ENCODE results near the gene EPHA3.

Gene EPHA3

DNA sequence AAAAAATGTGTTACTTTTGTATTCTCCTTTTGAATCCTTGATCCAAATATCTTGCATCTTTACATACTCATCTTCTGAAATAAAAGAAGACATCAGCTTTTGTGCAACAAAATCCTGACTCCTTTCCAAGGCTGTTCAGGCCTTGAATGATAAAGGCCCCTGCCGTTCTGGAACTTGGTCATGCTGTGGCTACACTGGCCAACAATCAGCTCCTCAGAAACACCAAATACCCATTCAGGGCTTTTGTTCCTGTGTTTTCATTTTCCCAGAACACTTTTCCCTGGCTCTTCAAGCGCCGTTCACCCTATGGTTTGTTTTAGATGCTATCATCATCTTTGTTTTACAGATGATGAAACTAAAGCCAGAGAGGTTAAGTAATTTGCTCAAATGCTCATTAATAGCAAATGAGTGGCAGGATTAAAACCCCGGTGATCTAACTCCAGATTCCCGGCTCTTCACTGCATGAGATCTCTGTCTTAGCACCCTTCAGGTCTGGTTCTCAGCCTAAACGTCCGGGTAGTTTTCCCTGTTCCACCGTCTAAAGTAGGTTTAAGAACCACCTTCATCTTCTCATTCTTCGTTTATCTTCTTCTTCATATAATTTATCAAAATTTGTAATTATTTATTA lies 58.3 kb downstream of the EPHA3 start:
- Histone ChIP-seq H3K27ac (replicated peaks; ENCODE audit: low read length) (peak overlapping the region; percentile 74), H4K8ac (ENCODE audit: low read depth, low read length) (no peak overlapping the region), H3K14ac (ENCODE audit: low read length) (no peak overlapping the region), H3K9me3 (replicated peaks in 1 of 2; ENCODE audit: control insufficient read depth in 2 of 2, insufficient read depth in 1 of 2, low read depth in 1 of 2, low read length in 2 of 2) (no peaks in the 10 kb centered on the region), H2BK5ac (ENCODE audit: low read length) (no peak overlapping the region), H3K36me3 (replicated peaks in 1 of 2; ENCODE audit: control insufficient read depth in 2 of 2, insufficient read depth in 2 of 2, low read length in 2 of 2) (no peaks in the 10 kb centered on the region), H3K4ac (ENCODE audit: low read length) (no peak overlapping the region), H3K79me1 (ENCODE audit: low read depth, low read length) (no peaks in the 10 kb centered on the region), H2BK12ac (ENCODE audit: low read length) (no peak overlapping the region), H3K9ac (ENCODE audit: low read depth, low read length, poor library complexity) (no peak overlapping the region), H3K18ac (ENCODE audit: low read length) (no peak overlapping the region), H3K4me1 (ENCODE audit: control insufficient read depth in 2 of 2, insufficient read depth in 1 of 2, low read depth in 1 of 2, low read length in 2 of 2) (peaks cover 0 to 6% of the 10 kb centered on the region in 2 donors), H3K27me3 (ENCODE audit: control insufficient read depth in 3 of 3, insufficient read depth in 3 of 3, low read depth in 1 of 3, low read length in 3 of 3) (no peaks in the 10 kb centered on the region), H2AK5ac (ENCODE audit: low read depth, low read length) (no peak overlapping the region), H4K91ac (ENCODE audit: low read depth, low read length, poor library complexity) (no peak overlapping the region), H3K23ac (ENCODE audit: low read depth, low read length, poor library complexity) (no peak overlapping the region), H2BK120ac (ENCODE audit: low read depth, low read length) (no peak overlapping the region), H2AFZ (ENCODE audit: low read length) (peak overlapping the region; percentile 86), H3K4me3 (ENCODE audit: low read length in 2 of 2) (peak overlapping the region in 1 of 2 donors; percentile 21), H2BK15ac (ENCODE audit: low read length) (no peak overlapping the region), H3K4me2 (ENCODE audit: insufficient read depth, low read length, poor library complexity, severe bottlenecking) (no peak overlapping the region)
- DNase-seq (ENCODE audit: low spot score): peak; percentile 30
- WGBS, 2 donors (ENCODE audit: extremely low coverage in 2 of 2, insufficient read length in 2 of 2, insufficient replicate concordance in 1 of 2): 100% methylated on average over 1 of the region's 9 CpGs; no CpG with 5 or more reads in 1 of the 2 donors

GRCh38 chr3:89171687-89172545 lies 64.5 kb downstream of the EPHA3 start:
- Histone ChIP-seq H2BK15ac (ENCODE audit: low read length) (no peak overlapping the region), H3K36me3 (replicated peaks in 1 of 2; ENCODE audit: control insufficient read depth in 2 of 2, insufficient read depth in 2 of 2, low read length in 2 of 2) (no peaks in the 10 kb centered on the region), H2BK12ac (ENCODE audit: low read length) (no peak overlapping the region), H4K91ac (ENCODE audit: low read depth, low read length, poor library complexity) (no peak overlapping the region), H3K4me3 (ENCODE audit: low read length in 2 of 2) (no peak overlapping the region), H3K9ac (ENCODE audit: low read depth, low read length, poor library complexity) (no peak overlapping the region), H3K18ac (ENCODE audit: low read length) (no peak overlapping the region), H3K23ac (ENCODE audit: low read depth, low read length, poor library complexity) (no peak overlapping the region), H3K79me1 (ENCODE audit: low read depth, low read length) (no peaks in the 10 kb centered on the region), H3K4ac (ENCODE audit: low read length) (no peak overlapping the region), H3K27ac (replicated peaks; ENCODE audit: low read length) (peak overlapping the region; percentile 66), H3K9me3 (replicated peaks in 1 of 2; ENCODE audit: control insufficient read depth in 2 of 2, insufficient read depth in 1 of 2, low read depth in 1 of 2, low read length in 2 of 2) (no peaks in the 10 kb centered on the region), H4K8ac (ENCODE audit: low read depth, low read length) (no peak overlapping the region), H2AFZ (ENCODE audit: low read length) (peak overlapping the region; percentile 4), H3K4me2 (ENCODE audit: insufficient read depth, low read length, poor library complexity, severe bottlenecking) (no peak overlapping the region), H2BK5ac (ENCODE audit: low read length) (no peak overlapping the region), H3K27me3 (ENCODE audit: control insufficient read depth in 3 of 3, insufficient read depth in 3 of 3, low read depth in 1 of 3, low read length in 3 of 3) (no peaks in the 10 kb centered on the region), H3K14ac (ENCODE audit: low read length) (no peak overlapping the region), H2AK5ac (ENCODE audit: low read depth, low read length) (no peak overlapping the region), H3K4me1 (ENCODE audit: control insufficient read depth in 2 of 2, insufficient read depth in 1 of 2, low read depth in 1 of 2, low read length in 2 of 2) (peaks cover 4 to 9% of the 10 kb centered on the region in 2 donors), H2BK120ac (ENCODE audit: low read depth, low read length) (no peak overlapping the region)
- peak; percentile 12 for DNase-seq (ENCODE audit: low spot score)
- WGBS, 2 donors (ENCODE audit: extremely low coverage in 2 of 2, insufficient read length in 2 of 2, insufficient replicate concordance in 1 of 2): no CpG with 5 or more reads among the region's 9 CpGs

DNA sequence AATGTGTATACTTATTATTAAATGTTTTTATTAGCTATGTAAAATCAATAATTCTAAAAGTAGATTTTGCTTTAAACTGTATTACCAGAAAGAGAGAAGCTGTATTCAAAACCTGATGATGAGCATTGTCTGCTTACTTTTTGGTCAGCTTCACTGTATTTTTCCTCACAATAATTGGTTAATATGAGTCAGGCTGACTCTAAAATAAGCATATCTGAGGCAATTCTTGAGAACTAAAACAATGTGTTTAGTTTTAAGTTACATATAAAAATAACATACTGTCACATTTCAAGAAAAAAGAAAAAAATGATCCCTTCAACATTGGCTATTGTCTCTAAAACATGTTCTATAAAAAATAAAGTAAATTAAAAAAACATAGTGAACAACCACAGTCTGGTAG lies 66.1 kb downstream of the EPHA3 start:
- Histone ChIP-seq H4K8ac (ENCODE audit: low read depth, low read length) (no peak overlapping the region), H3K36me3 (replicated peaks in 1 of 2; ENCODE audit: control insufficient read depth in 2 of 2, insufficient read depth in 2 of 2, low read length in 2 of 2) (no peaks in the 10 kb centered on the region), H3K14ac (ENCODE audit: low read length) (no peak overlapping the region), H3K4ac (ENCODE audit: low read length) (no peak overlapping the region), H2BK5ac (ENCODE audit: low read length) (no peak overlapping the region), H4K91ac (ENCODE audit: low read depth, low read length, poor library complexity) (no peak overlapping the region), H2BK15ac (ENCODE audit: low read length) (no peak overlapping the region), H2AK5ac (ENCODE audit: low read depth, low read length) (no peak overlapping the region), H3K79me1 (ENCODE audit: low read depth, low read length) (no peaks in the 10 kb centered on the region), H3K4me1 (ENCODE audit: control insufficient read depth in 2 of 2, insufficient read depth in 1 of 2, low read depth in 1 of 2, low read length in 2 of 2) (peaks cover 4 to 12% of the 10 kb centered on the region in 2 donors), H3K9ac (ENCODE audit: low read depth, low read length, poor library complexity) (no peak overlapping the region), H3K4me3 (ENCODE audit: low read length in 2 of 2) (no peak overlapping the region), H3K4me2 (ENCODE audit: insufficient read depth, low read length, poor library complexity, severe bottlenecking) (no peak overlapping the region), H3K9me3 (replicated peaks in 1 of 2; ENCODE audit: control insufficient read depth in 2 of 2, insufficient read depth in 1 of 2, low read depth in 1 of 2, low read length in 2 of 2) (no peaks in the 10 kb centered on the region), H3K18ac (ENCODE audit: low read length) (no peak overlapping the region), H2AFZ (ENCODE audit: low read length) (no peak overlapping the region), H2BK12ac (ENCODE audit: low read length) (no peak overlapping the region), H3K27me3 (ENCODE audit: control insufficient read depth in 3 of 3, insufficient read depth in 3 of 3, low read depth in 1 of 3, low read length in 3 of 3) (no peaks in the 10 kb centered on the region), H2BK120ac (ENCODE audit: low read depth, low read length) (no peak overlapping the region), H3K27ac (replicated peaks; ENCODE audit: low read length) (no peak overlapping the region), H3K23ac (ENCODE audit: low read depth, low read length, poor library complexity) (no peak overlapping the region)
- no peak for DNase-seq (ENCODE audit: low spot score)

DNA sequence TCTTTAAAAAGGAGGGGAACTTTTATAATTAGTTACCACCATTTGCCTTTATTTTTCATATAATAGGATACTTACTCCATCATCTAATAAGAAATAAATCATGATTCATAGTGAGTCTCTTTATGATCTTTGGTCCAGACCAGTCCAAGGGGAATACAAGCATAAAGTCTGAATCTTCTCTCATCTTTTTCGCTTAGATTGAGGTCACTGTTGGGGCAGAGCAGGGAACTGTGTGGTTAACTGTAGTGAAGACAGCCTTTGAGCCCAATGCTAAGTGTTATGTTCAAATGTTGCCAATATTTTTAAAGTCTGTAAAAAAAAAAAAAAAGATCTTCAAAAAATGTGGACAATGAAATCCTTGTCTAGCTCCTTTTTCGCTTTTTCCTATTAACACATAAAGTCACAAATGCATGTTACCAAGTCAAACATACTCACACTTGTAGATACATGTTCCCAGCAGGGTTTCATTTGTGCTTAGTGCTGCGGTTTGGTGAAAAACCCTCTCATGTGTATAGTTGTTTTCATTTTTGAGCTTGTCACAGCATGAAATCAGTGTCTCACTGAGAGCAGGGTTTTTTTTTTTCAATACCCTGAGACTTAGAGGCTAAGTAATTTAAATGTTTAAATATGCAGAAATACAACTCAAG lies 72.1 kb downstream of the EPHA3 start:
- Histone ChIP-seq H2BK15ac (ENCODE audit: low read length) (no peak overlapping the region), H2BK12ac (ENCODE audit: low read length) (no peak overlapping the region), H3K4me2 (ENCODE audit: insufficient read depth, low read length, poor library complexity, severe bottlenecking) (no peak overlapping the region), H3K18ac (ENCODE audit: low read length) (no peak overlapping the region), H3K27me3 (ENCODE audit: control insufficient read depth in 3 of 3, insufficient read depth in 3 of 3, low read depth in 1 of 3, low read length in 3 of 3) (no peaks in the 10 kb centered on the region), H3K27ac (replicated peaks; ENCODE audit: low read length) (no peak overlapping the region), H4K91ac (ENCODE audit: low read depth, low read length, poor library complexity) (no peak overlapping the region), H3K79me1 (ENCODE audit: low read depth, low read length) (no peaks in the 10 kb centered on the region), H3K4me3 (ENCODE audit: low read length in 2 of 2) (no peak overlapping the region), H3K36me3 (replicated peaks in 1 of 2; ENCODE audit: control insufficient read depth in 2 of 2, insufficient read depth in 2 of 2, low read length in 2 of 2) (no peaks in the 10 kb centered on the region), H2BK5ac (ENCODE audit: low read length) (no peak overlapping the region), H3K4ac (ENCODE audit: low read length) (no peak overlapping the region), H2BK120ac (ENCODE audit: low read depth, low read length) (no peak overlapping the region), H3K4me1 (ENCODE audit: control insufficient read depth in 2 of 2, insufficient read depth in 1 of 2, low read depth in 1 of 2, low read length in 2 of 2) (peaks cover 0 to 17% of the 10 kb centered on the region in 2 donors), H3K23ac (ENCODE audit: low read depth, low read length, poor library complexity) (no peak overlapping the region), H4K8ac (ENCODE audit: low read depth, low read length) (no peak overlapping the region), H2AFZ (ENCODE audit: low read length) (no peak overlapping the region), H3K9ac (ENCODE audit: low read depth, low read length, poor library complexity) (no peak overlapping the region), H2AK5ac (ENCODE audit: low read depth, low read length) (no peak overlapping the region), H3K9me3 (replicated peaks in 1 of 2; ENCODE audit: control insufficient read depth in 2 of 2, insufficient read depth in 1 of 2, low read depth in 1 of 2, low read length in 2 of 2) (no peaks in the 10 kb centered on the region), H3K14ac (ENCODE audit: low read length) (no peak overlapping the region)
- DNase-seq (ENCODE audit: low spot score): no peak
- WGBS, 2 donors (ENCODE audit: extremely low coverage in 2 of 2, insufficient read length in 2 of 2, insufficient replicate concordance in 1 of 2): no CpG with 5 or more reads among the region's 3 CpGs

Data from neuronal stem cell (in vitro differentiated cells).